Measurements from ENCODE around the gene B3GNT2.

Gene B3GNT2

DNA sequence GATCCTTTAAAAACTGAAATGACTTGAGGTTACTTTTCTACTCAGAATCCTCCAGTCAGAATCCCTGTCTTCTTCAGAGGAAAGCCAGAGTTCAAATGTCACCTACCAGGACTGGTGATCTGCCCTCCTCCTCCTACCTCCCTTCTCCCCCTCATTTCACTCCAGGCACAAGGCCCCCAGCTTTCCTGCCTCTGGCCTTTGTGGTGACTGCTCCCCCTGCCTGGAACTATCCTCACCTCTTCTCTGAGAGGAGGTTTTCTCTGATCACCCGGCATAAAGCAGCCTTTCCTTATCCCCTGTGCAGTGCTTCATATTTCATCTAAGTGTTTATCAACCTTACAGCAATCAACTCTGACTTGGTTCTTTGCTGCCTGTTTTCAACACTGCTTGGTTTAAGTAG, 6.8 kb downstream of the B3GNT2 start:
- TF ChIP-seq EZH2phosphoT487 (IDR thresholded peaks at IDR 0.05; ENCODE audit: low read length) (no peak), EZH2 (optimal IDR thresholded peaks at IDR 0.05; ENCODE audit: low read depth, low read length) (no peak), CTCF (IDR thresholded peaks at IDR 0.05; ENCODE audit: low read length) (no peak)
- no peak overlapping the region for H3K4me2 ChIP-seq (ENCODE audit: low read depth, low read length)
- no peaks in the 10 kb centered on the region for H3K27me3 ChIP-seq (replicated peaks; ENCODE audit: insufficient read depth, low read length)
- peaks cover 48% of the 10 kb centered on the region for H4K20me1 ChIP-seq (ENCODE audit: insufficient read depth, low read length)
- H3K4me3 ChIP-seq (ENCODE audit: low read length), result no peak overlapping the region
- H3K79me2 ChIP-seq (ENCODE audit: low read length), result peaks cover 100% of the 10 kb centered on the region
- H3K9me2 ChIP-seq (replicated peaks; ENCODE audit: insufficient read depth, low read length), result no peaks in the 10 kb centered on the region
- peaks cover 41% of the 10 kb centered on the region for H3K4me1 ChIP-seq (ENCODE audit: low read length)
- no peak overlapping the region for H3K9ac ChIP-seq (ENCODE audit: low read length)
- no peaks in the 10 kb centered on the region for H3K9me3 ChIP-seq (replicated peaks; ENCODE audit: insufficient read depth, low read length)
- no peaks in the 10 kb centered on the region for H3K36me3 ChIP-seq (replicated peaks; ENCODE audit: insufficient read depth, low read length)
- no peak overlapping the region for H2AFZ ChIP-seq (ENCODE audit: low read length)
- H3F3A ChIP-seq (ENCODE audit: insufficient read depth, low read length), result peaks cover 6% of the 10 kb centered on the region; the same call in 1 of the 2 replicates
- DNase-seq, result no peak
- no peak overlapping the region for H3K27ac ChIP-seq (ENCODE audit: low read length)

- no peak overlapping the region for H3K4me2 ChIP-seq (ENCODE audit: low read depth, low read length)
- H3K27me3 ChIP-seq (replicated peaks; ENCODE audit: insufficient read depth, low read length), result no peaks in the 10 kb centered on the region
- TF ChIP-seq CTCF (IDR thresholded peaks at IDR 0.05; ENCODE audit: low read length) (no peak), EZH2phosphoT487 (IDR thresholded peaks at IDR 0.05; ENCODE audit: low read length) (no peak), EZH2 (optimal IDR thresholded peaks at IDR 0.05; ENCODE audit: low read depth, low read length) (no peak)
- peaks cover 6% of the 10 kb centered on the region; the same call in 1 of the 2 replicates for H3F3A ChIP-seq (ENCODE audit: insufficient read depth, low read length)
- no peak overlapping the region for H3K27ac ChIP-seq (ENCODE audit: low read length)
- no peaks in the 10 kb centered on the region for H3K36me3 ChIP-seq (replicated peaks; ENCODE audit: insufficient read depth, low read length)
- peaks cover 48% of the 10 kb centered on the region for H4K20me1 ChIP-seq (ENCODE audit: insufficient read depth, low read length)
- H2AFZ ChIP-seq (ENCODE audit: low read length), result no peak overlapping the region
- H3K4me3 ChIP-seq (ENCODE audit: low read length), result no peak overlapping the region
- DNase-seq, result no peak
- peaks cover 100% of the 10 kb centered on the region for H3K79me2 ChIP-seq (ENCODE audit: low read length)
- no peaks in the 10 kb centered on the region for H3K9me3 ChIP-seq (replicated peaks; ENCODE audit: insufficient read depth, low read length)
- peaks cover 35% of the 10 kb centered on the region for H3K4me1 ChIP-seq (ENCODE audit: low read length)
- H3K9ac ChIP-seq (ENCODE audit: low read length), result no peak overlapping the region
- H3K9me2 ChIP-seq (replicated peaks; ENCODE audit: insufficient read depth, low read length), result no peaks in the 10 kb centered on the region
These were observed 7.5 kb downstream of the B3GNT2 start for GRCh38 chr2:62203459-62203858.

- Histone ChIP-seq H3K9ac (ENCODE audit: low read length) (no peak overlapping the region), H3F3A (ENCODE audit: insufficient read depth, low read length) (no peaks in the 10 kb centered on the region), H3K79me2 (ENCODE audit: low read length) (peaks cover 100% of the 10 kb centered on the region), H3K9me2 (replicated peaks; ENCODE audit: insufficient read depth, low read length) (no peaks in the 10 kb centered on the region), H3K4me2 (ENCODE audit: low read depth, low read length) (no peak overlapping the region), H4K20me1 (ENCODE audit: insufficient read depth, low read length) (peaks cover 41% of the 10 kb centered on the region), H3K27ac (ENCODE audit: low read length) (no peak overlapping the region), H3K27me3 (replicated peaks; ENCODE audit: insufficient read depth, low read length) (no peaks in the 10 kb centered on the region), H3K4me3 (ENCODE audit: low read length) (no peak overlapping the region), H3K9me3 (replicated peaks; ENCODE audit: insufficient read depth, low read length) (no peaks in the 10 kb centered on the region), H3K36me3 (replicated peaks; ENCODE audit: insufficient read depth, low read length) (no peaks in the 10 kb centered on the region), H2AFZ (ENCODE audit: low read length) (no peak overlapping the region), H3K4me1 (ENCODE audit: low read length) (peaks cover 21% of the 10 kb centered on the region)
- DNase-seq, result no peak
- TF ChIP-seq EZH2phosphoT487 (IDR thresholded peaks at IDR 0.05; ENCODE audit: low read length) (no peak), EZH2 (optimal IDR thresholded peaks at IDR 0.05; ENCODE audit: low read depth, low read length) (no peak), CTCF (IDR thresholded peaks at IDR 0.05; ENCODE audit: low read length) (no peak)
These were observed 9.1 kb downstream of the B3GNT2 start for GRCh38 chr2:62204998-62205496.

Data from MM.1S (cell line).